Measurements from ENCODE around the gene PACRGL.

DNA sequence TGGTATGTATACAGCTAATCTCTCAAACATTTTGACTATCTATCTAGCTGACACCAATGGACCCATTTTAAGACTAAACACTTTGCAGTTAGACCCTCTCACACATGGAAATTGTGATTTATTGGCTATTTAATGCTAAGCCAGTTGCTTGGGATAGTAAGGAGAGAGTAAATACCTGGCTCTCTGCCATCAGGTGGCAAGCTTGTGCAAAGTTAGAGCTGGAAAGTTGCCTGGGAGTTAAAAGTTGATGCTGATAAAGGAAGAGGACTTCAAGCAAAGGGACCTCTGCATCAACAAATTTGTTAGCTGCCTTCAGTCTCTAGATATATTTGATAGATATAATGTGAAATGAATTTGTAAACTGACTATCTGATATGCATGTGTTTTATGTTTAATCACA lies 61.1 kb downstream of the PACRGL start:
- TF ChIP-seq, protein P1, sequence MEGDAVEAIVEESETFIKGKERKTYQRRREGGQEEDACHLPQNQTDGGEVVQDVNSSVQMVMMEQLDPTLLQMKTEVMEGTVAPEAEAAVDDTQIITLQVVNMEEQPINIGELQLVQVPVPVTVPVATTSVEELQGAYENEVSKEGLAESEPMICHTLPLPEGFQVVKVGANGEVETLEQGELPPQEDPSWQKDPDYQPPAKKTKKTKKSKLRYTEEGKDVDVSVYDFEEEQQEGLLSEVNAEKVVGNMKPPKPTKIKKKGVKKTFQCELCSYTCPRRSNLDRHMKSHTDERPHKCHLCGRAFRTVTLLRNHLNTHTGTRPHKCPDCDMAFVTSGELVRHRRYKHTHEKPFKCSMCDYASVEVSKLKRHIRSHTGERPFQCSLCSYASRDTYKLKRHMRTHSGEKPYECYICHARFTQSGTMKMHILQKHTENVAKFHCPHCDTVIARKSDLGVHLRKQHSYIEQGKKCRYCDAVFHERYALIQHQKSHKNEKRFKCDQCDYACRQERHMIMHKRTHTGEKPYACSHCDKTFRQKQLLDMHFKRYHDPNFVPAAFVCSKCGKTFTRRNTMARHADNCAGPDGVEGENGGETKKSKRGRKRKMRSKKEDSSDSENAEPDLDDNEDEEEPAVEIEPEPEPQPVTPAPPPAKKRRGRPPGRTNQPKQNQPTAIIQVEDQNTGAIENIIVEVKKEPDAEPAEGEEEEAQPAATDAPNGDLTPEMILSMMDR (conservative IDR thresholded peaks at IDR 0.05 in 1 of 2, IDR thresholded peaks at IDR 0.05 in 1 of 2; ENCODE audit: low read depth in 1 of 2, low read length in 2 of 2) = no peak
- no peak for TF ChIP-seq EZH2 (IDR thresholded peaks at IDR 0.05; ENCODE audit: low read length, missing control alignments)
